NCI-H1436 (cell line): ENCODE measurements around the gene AOC1.
"Not testable (repeated sequence)": the region's sequence is repeated elsewhere in the genome, so short reads cannot be mapped to it uniquely, and the experiment has no call there.

ENCODE experiments used
- DNase-seq: peaks from one replicate; lab custom pipeline; 2025; lab: John Stamatoyannopoulos, UW

AOC1 gene

GRCh38 chr7:150897502-150898474 is 45.5 kb downstream of the AOC1 start:
- no peak for DNase-seq

GRCh38 chr7:150898475-150899011 is 46.2 kb downstream of the AOC1 start:
- DNase-seq, result peak; percentile 64

- DNase-seq, result no peak
Measured at GRCh38 chr7:150900675-150901074, 48.4 kb downstream of the AOC1 start.

- DNase-seq, result no peak
Measured at GRCh38 chr7:150901160-150902035, 49.1 kb downstream of the AOC1 start.

GRCh38 chr7:150902078-150903033 is 50.0 kb downstream of the AOC1 start:
- no peak for DNase-seq

GRCh38 chr7:150903606-150904005 is 51.3 kb downstream of the AOC1 start:
- no peak for DNase-seq

- DNase-seq, result no peak
Measured at GRCh38 chr7:150904011-150904909, 51.9 kb downstream of the AOC1 start.

- no peak for DNase-seq
Measured at GRCh38 chr7:150908173-150908572, 55.9 kb downstream of the AOC1 start.

- no peak for DNase-seq
Measured at GRCh38 chr7:150909200-150909995, 57.1 kb downstream of the AOC1 start.

GRCh38 chr7:150910305-150910995 is 58.1 kb downstream of the AOC1 start:
- DNase-seq, result not testable (repeated sequence)

- DNase-seq, result no peak
Measured at GRCh38 chr7:150910996-150911422, 58.7 kb downstream of the AOC1 start.
